Aorta (tissue), 5 donors: ENCODE data around the gene OR5M3. TPM values are rescaled to one million over a fixed set of nuclear protein-coding genes. Genes with fewer than 3 reads are reported as not detected.
A peak's percentile ranks its signal among the peaks of the same experiment; 100 is the strongest.

ENCODE experiments used
- ATAC-seq: fragments of 200-7000 bp; cut with Tn5 transposase; one replicate; pipeline ENCODE4 v1.9.1; 2022; ENCODE audit warnings: moderate library complexity; ENCODE audit not compliant: low FRiP score
- DNase-seq, 2 donors: peaks; one replicate each; pipeline ENCODE4 v3.0.0-alpha.2; 2020
- H3K27ac ChIP-seq, 2 donors: one replicate each; pipeline ENCODE4 v1.5.1; 2013; ENCODE audit warnings: low read length in 2 of 2, mild to moderate bottlenecking in 2 of 2, moderate library complexity in 2 of 2, control low read depth in 1 of 2, inconsistent platforms in 1 of 2, low read depth in 1 of 2
- H3K27me3 ChIP-seq, 2 donors: one replicate each; pipeline ENCODE4 v1.6.1; 2013; ENCODE audit warnings: control low read depth in 1 of 2, low read length in 1 of 2, mild to moderate bottlenecking in 1 of 2, moderate library complexity in 1 of 2; ENCODE audit not compliant: insufficient read depth in 2 of 2, control insufficient read depth in 1 of 2
- H3K36me3 ChIP-seq, 2 donors: one replicate each; pipeline ENCODE4 v1.6.1; 2013; ENCODE audit warnings: control low read depth in 1 of 2, low read length in 1 of 2, mild to moderate bottlenecking in 1 of 2; ENCODE audit not compliant: insufficient read depth in 2 of 2, control insufficient read depth in 1 of 2
- H3K4me1 ChIP-seq, 2 donors: one replicate each; pipeline ENCODE4 v1.6.1; 2013; ENCODE audit warnings: low read length in 2 of 2, control low read depth in 1 of 2, mild to moderate bottlenecking in 1 of 2, moderate library complexity in 1 of 2; ENCODE audit not compliant: insufficient read depth in 2 of 2, control insufficient read depth in 1 of 2
- H3K4me3 ChIP-seq, 2 donors: one replicate each; pipeline ENCODE4 v1.5.1; 2013; ENCODE audit warnings: low read length in 2 of 2, control low read depth in 1 of 2, mild to moderate bottlenecking in 1 of 2
- H3K9me3 ChIP-seq: one replicate; pipeline ENCODE4 v1.6.1; 2013; ENCODE audit warnings: mild to moderate bottlenecking, low read length; ENCODE audit not compliant: control insufficient read depth
- WGBS, 2 donors: extraction: QIAGEN DNeasy Blood & Tissue Kit; methylation state at CpG; one replicate each; pipeline ENCODE4 v1.1.7; 2013; 5-methylcytosine and 5-hydroxymethylcytosine counted together
- intact Hi-C, 2 donors: fragments of 100-400 bp; cut with DNase I; formaldehyde crosslinking; loops; one replicate each; pipeline versions ENCODE4 v1.14.2 to v1.15.0; 2022
- long read RNA-seq, 2 donors: library from polyadenylated mRNA; unstranded; transcript quantifications; one replicate each; pipeline ENCODE4 v2.0.0, GENCODE V29; 2020 to 2021
- polyA plus RNA-seq, 2 donors: library from polyadenylated mRNA; stranded (reverse); fragments of 200-250 nt; gene quantifications; one replicate each; pipeline ENCODE4 v1.2.3, GENCODE V29; 2013
- total RNA-seq, 2 donors: library from RNA; stranded (reverse); fragmentation: NEBNext Ultra II Directional; extraction: Animal tissue kit (Norgen Biotek cat#: 25700); gene quantifications; one replicate each; pipeline ENCODE4 v1.2.1, GENCODE V29; 2021
- donor health status: healthy with polysubstance abuse.
- donor health status: Bipolar disorder and iron deficiency.
- donor health status: DM: no; HTN: no; CAD: no.
- donor health status: DM: no; HTN: no; CAD: no.
- donor health status: DM: yes; HTN: yes; CAD: no.

OR5M3 gene
- total RNA-seq (not detected), polyA plus RNA-seq (not detected)
- long read RNA-seq, donor 1, result 0 reads
- long read RNA-seq, donor 2, result 0 reads

DNA sequence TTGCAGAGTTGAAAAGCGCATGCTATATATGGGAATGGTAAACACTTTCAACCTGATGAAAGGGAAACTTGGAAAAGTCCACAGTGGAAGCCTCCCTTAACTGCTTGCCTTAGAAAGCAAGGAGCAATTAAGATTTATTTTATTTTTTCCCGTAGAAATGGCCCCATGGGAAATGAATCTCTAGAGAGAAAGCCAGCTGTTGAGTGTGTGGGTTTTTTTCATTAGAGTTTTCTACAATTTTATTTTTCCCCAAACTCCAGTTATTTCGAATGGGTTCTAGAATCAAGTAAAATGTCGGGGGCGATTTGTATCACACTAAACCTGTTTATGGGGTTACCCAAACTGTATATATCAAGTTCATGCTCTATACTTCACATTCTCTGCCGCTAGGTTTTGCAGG is at the start of gene OR5M3:
OR5M3 (minus strand) TSS at position 101 of the 400 bp plus-strand sequence. CDS start 2,855 bp downstream, outside the sequence.
- no peaks in the 10 kb centered on the region for H3K4me1 ChIP-seq
- no peak within 1 kb of the TSS for H3K4me3 ChIP-seq
- no peak within 1 kb of the TSS for H3K27ac ChIP-seq
- ATAC-seq, result no peak
- 73 to 79% methylated on average over 6 of the region's 6 CpGs for whole genome bisulfite sequencing, 2 donors
- no peaks in the 10 kb centered on the region for H3K36me3 ChIP-seq
- intact Hi-C loops, result no loop called here
- no peaks in the 10 kb centered on the region for H3K9me3 ChIP-seq
- no peak for DNase-seq
- H3K27me3 ChIP-seq, result no peaks in the 10 kb centered on the region

DNA sequence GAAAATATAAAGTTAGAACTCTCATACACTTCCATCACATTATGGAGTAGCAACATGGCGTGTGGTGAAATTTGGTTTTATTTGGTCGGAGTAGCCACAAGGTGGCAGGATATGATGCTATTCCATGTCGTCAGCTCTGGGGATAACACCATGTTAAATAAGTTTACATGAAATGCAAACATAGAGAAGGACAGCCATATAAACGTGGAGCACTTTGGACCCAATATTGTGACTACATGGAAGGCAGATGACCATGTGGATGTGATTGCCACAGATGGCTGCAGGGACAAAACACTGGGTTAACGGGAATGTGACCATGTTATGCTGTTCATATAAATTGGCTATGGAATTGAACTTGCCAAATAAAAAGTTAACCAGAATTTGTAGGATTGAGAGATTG is 48.9 kb upstream of the OR5M3 start:
- H3K4me3 ChIP-seq, result no peak overlapping the region
- H3K27me3 ChIP-seq, result peaks cover 0 to 3% of the 10 kb centered on the region in 2 donors
- intact Hi-C loops, result no loop called here
- DNase-seq, result no peak
- no peaks in the 10 kb centered on the region for H3K4me1 ChIP-seq
- no peaks in the 10 kb centered on the region for H3K36me3 ChIP-seq
- H3K27ac ChIP-seq, result no peak overlapping the region
- no peaks in the 10 kb centered on the region for H3K9me3 ChIP-seq
- 67% methylated on average over 5 of the region's 5 CpGs for WGBS, 2 donors
- no peak for ATAC-seq

DNA sequence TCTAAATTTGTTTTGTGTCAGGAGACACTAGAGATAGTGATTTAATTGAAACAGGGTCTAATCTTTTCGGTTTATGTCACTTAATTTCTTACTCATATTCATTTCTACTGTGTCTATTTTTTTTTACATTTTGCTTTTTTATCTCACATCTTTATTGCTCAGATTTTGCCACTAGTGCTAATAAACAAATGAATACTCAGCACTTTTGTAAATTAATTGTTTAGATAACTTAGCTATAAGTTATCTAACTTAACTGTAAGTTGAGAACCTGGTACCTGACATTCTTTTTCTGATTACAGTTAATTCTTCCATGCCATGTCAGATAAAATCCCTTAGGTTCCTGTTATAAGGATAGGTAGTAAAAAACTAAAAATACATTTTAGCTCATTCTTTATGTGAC is 40.1 kb upstream of the OR5M3 start:
- no peaks in the 10 kb centered on the region for H3K4me1 ChIP-seq
- H3K27ac ChIP-seq, result no peak overlapping the region
- intact Hi-C loops, result no loop called here
- DNase-seq (no peak), ATAC-seq (no peak)
- no peaks in the 10 kb centered on the region for H3K9me3 ChIP-seq
- no peaks in the 10 kb centered on the region for H3K36me3 ChIP-seq
- no peaks in the 10 kb centered on the region for H3K27me3 ChIP-seq
- no peak overlapping the region for H3K4me3 ChIP-seq
- 77 to 82% methylated on average over 1 of the region's 1 CpG for WGBS, 2 donors

DNA sequence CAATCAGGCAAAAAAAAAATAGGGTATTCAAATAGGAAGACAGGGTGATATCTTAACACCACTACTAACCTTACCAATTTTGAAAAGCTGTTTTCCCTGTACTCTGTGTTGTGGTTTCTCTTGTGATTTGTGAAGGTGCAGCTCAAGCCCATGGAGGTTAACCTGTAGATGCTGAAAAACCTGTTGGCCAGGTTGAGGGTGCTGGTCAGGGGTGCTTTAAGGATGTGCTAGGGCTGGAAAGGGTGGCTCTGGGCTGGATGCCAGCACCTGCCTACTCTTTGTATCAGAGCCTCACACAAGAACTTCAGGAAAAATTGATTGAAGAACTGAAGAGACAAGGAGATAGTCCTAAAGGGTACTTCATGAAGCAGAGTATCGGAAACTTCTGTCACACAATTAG is 36.3 kb upstream of the OR5M3 start:
- no peak overlapping the region for H3K4me3 ChIP-seq
- 91 to 93% methylated on average over 1 of the region's 1 CpG for WGBS, 2 donors
- ATAC-seq (no peak), DNase-seq (no peak)
- H3K9me3 ChIP-seq, result no peaks in the 10 kb centered on the region
- no peak overlapping the region for H3K27ac ChIP-seq
- H3K27me3 ChIP-seq, result no peaks in the 10 kb centered on the region
- H3K36me3 ChIP-seq, result no peaks in the 10 kb centered on the region
- no peaks in the 10 kb centered on the region for H3K4me1 ChIP-seq
- intact Hi-C loops, result no loop called here

DNA sequence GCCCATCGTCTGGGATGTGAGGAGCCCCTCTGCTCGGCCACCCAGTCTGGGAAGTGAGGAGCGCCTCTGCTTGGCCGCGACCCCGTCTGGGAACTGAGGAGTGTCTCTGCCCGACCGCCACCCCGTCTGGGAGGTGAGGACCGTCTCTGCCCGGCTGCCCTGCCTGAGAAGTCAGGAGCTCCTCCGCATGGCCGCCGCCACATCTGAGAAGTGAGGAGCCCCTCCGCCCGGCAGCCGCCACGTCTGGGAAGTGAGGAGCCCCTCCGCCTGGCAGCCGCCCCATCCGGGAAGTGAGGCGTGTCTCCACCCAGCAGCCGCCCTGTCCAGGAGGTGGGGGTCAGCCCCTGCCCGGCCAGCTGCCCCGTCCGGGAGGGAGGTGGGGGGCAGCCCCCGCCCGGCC is 23.9 kb upstream of the OR5M3 start:
- H3K27me3 ChIP-seq, result no peaks in the 10 kb centered on the region
- DNase-seq (peak in 1 of 2 donors; percentile 44), ATAC-seq (no peak)
- H3K9me3 ChIP-seq, result no peaks in the 10 kb centered on the region
- H3K36me3 ChIP-seq, result no peaks in the 10 kb centered on the region
- H3K4me3 ChIP-seq, result no peak overlapping the region
- H3K4me1 ChIP-seq, result no peaks in the 10 kb centered on the region
- WGBS, 2 donors, result 93 to 96% methylated on average over 24 to 28 of the region's 28 CpGs
- no peak overlapping the region for H3K27ac ChIP-seq
- intact Hi-C loops, result no loop called here

DNA sequence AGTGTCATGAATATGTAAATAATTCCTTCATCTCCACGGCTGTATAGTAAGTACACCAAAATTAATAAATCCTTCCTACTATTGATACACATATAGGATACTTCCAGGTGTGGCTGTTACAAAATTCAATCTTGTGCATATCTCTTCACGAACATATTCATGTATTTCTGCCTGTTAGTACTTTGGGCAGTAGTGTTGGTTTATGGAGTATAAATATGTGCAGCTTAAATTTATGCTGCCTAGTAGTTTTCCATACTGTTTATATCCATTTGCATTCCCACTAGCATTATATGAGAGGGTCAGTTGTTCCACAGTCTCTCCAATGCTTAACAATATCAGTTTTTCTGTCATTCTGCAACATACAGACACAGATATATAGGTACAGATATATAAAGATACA is 22.0 kb upstream of the OR5M3 start:
- intact Hi-C loops, result no loop called here
- WGBS, 2 donors, result 80% methylated on average over 2 of the region's 2 CpGs
- H3K9me3 ChIP-seq, result no peaks in the 10 kb centered on the region
- ATAC-seq (no peak), DNase-seq (no peak)
- H3K4me1 ChIP-seq, result no peaks in the 10 kb centered on the region
- no peak overlapping the region for H3K4me3 ChIP-seq
- no peaks in the 10 kb centered on the region for H3K36me3 ChIP-seq
- no peak overlapping the region for H3K27ac ChIP-seq
- no peaks in the 10 kb centered on the region for H3K27me3 ChIP-seq

DNA sequence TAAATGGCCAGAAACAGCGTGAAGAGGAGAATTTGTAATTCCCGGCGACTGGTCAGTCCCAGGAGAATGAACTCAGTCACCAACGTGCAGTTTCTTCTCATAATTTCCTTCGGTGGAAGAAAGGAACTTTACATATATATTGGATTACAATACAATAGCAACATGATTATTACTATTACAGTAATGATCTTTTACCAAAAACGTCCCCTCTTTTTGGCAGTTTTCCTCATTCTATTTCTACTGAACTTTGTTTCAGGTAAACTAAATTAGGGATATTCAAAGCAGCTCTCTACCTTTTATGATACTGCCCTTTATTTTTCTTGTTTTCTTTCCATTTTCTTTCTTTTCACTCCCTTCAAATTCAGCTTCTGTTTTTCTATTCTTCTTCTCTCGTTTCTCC is 18.1 kb upstream of the OR5M3 start, which contains the start of gene OR5M8:
OR5M8 (minus strand) TSS at position 101 of the 400 bp plus-strand sequence; CDS start at position 101, 0 bp downstream.
- no peak for ATAC-seq
- no peaks in the 10 kb centered on the region for H3K9me3 ChIP-seq

DNA sequence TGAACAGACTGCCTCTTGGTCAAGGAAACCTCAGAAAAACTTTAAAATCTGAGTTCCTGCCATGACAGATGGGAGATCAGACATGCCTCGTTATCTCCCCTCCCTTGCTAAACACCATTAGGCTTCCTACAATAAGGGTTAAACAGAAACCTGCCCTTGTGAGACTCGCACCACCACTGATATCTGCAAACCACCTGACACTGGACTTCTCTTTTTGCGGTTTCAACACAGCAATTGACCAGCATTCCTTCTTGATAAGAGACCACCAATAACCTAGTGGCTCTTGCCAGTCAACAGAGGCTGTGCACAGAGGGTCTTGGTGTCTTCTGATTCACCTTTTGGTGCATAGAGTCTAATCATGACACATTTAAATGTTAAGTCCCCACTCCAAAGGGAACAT is 13.6 kb upstream of the OR5M3 start:
- Histone ChIP-seq H3K36me3 (no peaks in the 10 kb centered on the region), H3K4me3 (no peak overlapping the region), H3K27ac (no peak overlapping the region), H3K9me3 (no peaks in the 10 kb centered on the region), H3K4me1 (no peaks in the 10 kb centered on the region), H3K27me3 (no peaks in the 10 kb centered on the region)
- intact Hi-C loops, result no loop called here
- ATAC-seq, result no peak
- no peak for DNase-seq
- WGBS, 2 donors, result 72 to 80% methylated on average over 3 of the region's 3 CpGs

More for the DNA sequence above, 18.1 kb upstream of the OR5M3 start, which contains the start of gene OR5M8:
- intact Hi-C loops, result no loop called here
- no peaks in the 10 kb centered on the region for H3K27me3 ChIP-seq
- 78 to 80% methylated on average over 7 of the region's 7 CpGs for WGBS, 2 donors
- H3K4me3 ChIP-seq, result no peak within 1 kb of the TSS
- DNase-seq, result no peak
- no peaks in the 10 kb centered on the region for H3K36me3 ChIP-seq
- H3K4me1 ChIP-seq, result no peaks in the 10 kb centered on the region
- no peak within 1 kb of the TSS for H3K27ac ChIP-seq

DNA sequence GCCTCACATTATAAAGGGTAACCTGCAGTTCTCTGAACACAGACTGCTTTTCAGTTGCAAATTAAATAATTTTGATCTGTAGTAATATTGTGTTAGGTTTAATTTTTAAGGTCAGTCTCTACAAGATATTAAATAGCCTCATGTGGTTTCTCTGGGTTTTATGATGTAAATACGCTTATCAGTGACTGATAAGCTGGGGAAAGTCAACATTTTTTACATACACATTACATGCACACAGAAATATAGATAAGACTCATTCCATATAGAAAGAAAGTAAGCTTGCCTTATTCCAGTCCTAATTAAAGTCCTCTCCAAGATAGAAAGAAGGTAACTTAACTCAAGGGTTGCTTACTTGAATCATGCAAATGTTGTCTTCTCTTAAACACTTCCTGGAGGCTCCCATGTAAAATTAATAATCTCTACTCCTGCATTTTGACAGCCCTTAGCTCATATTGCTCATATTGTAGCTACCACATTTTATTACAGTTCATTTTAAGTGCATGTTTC is 1.6 kb upstream of the OR5M3 start:
- no peak overlapping the region for H3K4me3 ChIP-seq
- H3K9me3 ChIP-seq, result no peaks in the 10 kb centered on the region
- H3K36me3 ChIP-seq, result no peaks in the 10 kb centered on the region
- DNase-seq (no peak), ATAC-seq (no peak)
- H3K4me1 ChIP-seq, result no peaks in the 10 kb centered on the region
- no peak overlapping the region for H3K27ac ChIP-seq
- intact Hi-C loops, result no loop called here
- WGBS, 2 donors, result 23 to 40% methylated on average over 1 of the region's 1 CpG
- no peaks in the 10 kb centered on the region for H3K27me3 ChIP-seq
